ENCODE data around the gene NSMF.

- TF ChIP-seq POLR2A (IDR thresholded peaks at IDR 0.05; ENCODE audit: low read depth, low read length) = no peak
- no peak for TF ChIP-seq POLR2AphosphoS5 (IDR thresholded peaks at IDR 0.05; ENCODE audit: low read depth, low read length)
- no peak for TF ChIP-seq TAF1 (IDR thresholded peaks at IDR 0.05; ENCODE audit: low read depth, low read length)
- no peak for TF ChIP-seq SPI1 (IDR thresholded peaks at IDR 0.05; ENCODE audit: low read depth, low read length)
- no peak for TF ChIP-seq PAX5 (IDR thresholded peaks at IDR 0.05; ENCODE audit: insufficient read depth, low read length, severe bottlenecking)
- no peak for TF ChIP-seq POU2F2 (IDR thresholded peaks at IDR 0.05; ENCODE audit: low read depth, low read length)
Measured at GRCh38 chr9:137480686-137481683, 21.9 kb upstream of the NSMF start.

All from GM12891 (cell line).